ENCODE data around the gene BIVM. TPM values are rescaled to one million over a fixed set of nuclear protein-coding genes. Genes with fewer than 3 reads are reported as not detected.
A peak's percentile ranks its signal among the peaks of the same experiment; 100 is the strongest.

Gene BIVM
- total RNA-seq, 1 donor from 2014 or later: 6.4 TPM

GRCh38 chr13:102869948-102870676 lies 71.2 kb downstream of the BIVM start:
- intact Hi-C loops (cut with micrococcal nuclease): loop anchor here (2.0 kb wide), 1 partner anchor 13 kb away; no protein-coding TSS in a partner anchor
- no peak for TF ChIP-seq CTCF (IDR thresholded peaks at IDR 0.05)
- Mint-ChIP-seq H3K9me3 (no peaks in the 10 kb centered on the region), H3K4me3 (no peak overlapping the region), H3K36me3 (ENCODE audit: low read depth) (peaks cover 82% of the 10 kb centered on the region), H3K27me3 (no peaks in the 10 kb centered on the region), H3K27ac (peak overlapping the region; percentile 18), H3K4me1 (peaks cover 6% of the 10 kb centered on the region)
- no peak for DNase-seq
- POLR2A ChIA-PET: no interaction called here
- no peak for ATAC-seq (ENCODE audit: low read depth)
- CTCF ChIA-PET: interaction anchor here (0.7 to 2.0 kb wide), 15 partner anchors 8 to 1304 kb away, joined by 3 to 11 read pairs (median 3); partner anchors contain the start of gene ERCC5

GRCh38 chr13:102870677-102871415 lies 71.9 kb downstream of the BIVM start:
- Mint-ChIP-seq H3K9me3 (no peaks in the 10 kb centered on the region), H3K27ac (no peak overlapping the region), H3K4me3 (no peak overlapping the region), H3K4me1 (peaks cover 6% of the 10 kb centered on the region), H3K36me3 (ENCODE audit: low read depth) (peaks cover 82% of the 10 kb centered on the region), H3K27me3 (no peaks in the 10 kb centered on the region)
- intact Hi-C loops (cut with micrococcal nuclease): loop anchor here (2.0 kb wide), 1 partner anchor 14 kb away; no protein-coding TSS in a partner anchor
- CTCF ChIA-PET: interaction anchor here (0.7 to 2.0 kb wide), 15 partner anchors 8 to 1304 kb away, joined by 3 to 11 read pairs (median 3); partner anchors contain the start of gene ERCC5
- peak; percentile 71 for ATAC-seq (ENCODE audit: low read depth)
- POLR2A ChIA-PET: no interaction called here
- no peak for DNase-seq
- TF ChIP-seq CTCF (IDR thresholded peaks at IDR 0.05): peak; percentile 63

- no peaks in the 10 kb centered on the region for H3K9me3 Mint-ChIP-seq
- ChIA-PET POLR2A (no interaction called here), CTCF (no interaction called here)
- peaks cover 6% of the 10 kb centered on the region for H3K4me1 Mint-ChIP-seq
- H3K27me3 Mint-ChIP-seq: no peaks in the 10 kb centered on the region
- TF ChIP-seq CTCF (IDR thresholded peaks at IDR 0.05): no peak
- DNase-seq (no peak), ATAC-seq (ENCODE audit: low read depth) (no peak)
- no peak overlapping the region for H3K27ac Mint-ChIP-seq
- H3K4me3 Mint-ChIP-seq: no peak overlapping the region
- H3K36me3 Mint-ChIP-seq (ENCODE audit: low read depth): peaks cover 83% of the 10 kb centered on the region
- intact Hi-C loops (cut with micrococcal nuclease): no loop called here
Observed at GRCh38 chr13:102872131-102872530, 73.2 kb downstream of the BIVM start.

GRCh38 chr13:102872531-102872930 lies 73.6 kb downstream of the BIVM start:
- Mint-ChIP-seq H3K4me3 (no peak overlapping the region), H3K27ac (no peak overlapping the region), H3K36me3 (ENCODE audit: low read depth) (peaks cover 83% of the 10 kb centered on the region), H3K9me3 (no peaks in the 10 kb centered on the region), H3K4me1 (peaks cover 6% of the 10 kb centered on the region), H3K27me3 (no peaks in the 10 kb centered on the region)
- intact Hi-C loops (cut with micrococcal nuclease): no loop called here
- ChIA-PET CTCF (no interaction called here), POLR2A (no interaction called here)
- DNase-seq (no peak), ATAC-seq (ENCODE audit: low read depth) (no peak)
- TF ChIP-seq CTCF (IDR thresholded peaks at IDR 0.05): no peak

- Mint-ChIP-seq H3K9me3 (no peaks in the 10 kb centered on the region), H3K27me3 (no peaks in the 10 kb centered on the region), H3K4me3 (no peak overlapping the region), H3K36me3 (ENCODE audit: low read depth) (peaks cover 81% of the 10 kb centered on the region), H3K4me1 (peaks cover 6% of the 10 kb centered on the region), H3K27ac (no peak overlapping the region)
- CTCF ChIA-PET: no interaction called here
- POLR2A ChIA-PET: no interaction called here
- intact Hi-C loops (cut with micrococcal nuclease): no loop called here
- TF ChIP-seq CTCF (IDR thresholded peaks at IDR 0.05): no peak
- no peak for ATAC-seq (ENCODE audit: low read depth)
- DNase-seq: no peak
Observed at GRCh38 chr13:102873653-102874052, 74.7 kb downstream of the BIVM start.
